ENCODE measurements around the gene PIAS4.

GRCh38 chr19:4082172-4082571 lies 74.6 kb downstream of the PIAS4 start:
- no peak for TF ChIP-seq GATA2 (IDR thresholded peaks at IDR 0.05; ENCODE audit: low read depth, low read length)
- no peak for TF ChIP-seq GATA3 (IDR thresholded peaks at IDR 0.05; ENCODE audit: low read depth, low read length)
